Caco-2 (cell line): Measurements from ENCODE around the gene EML4. TPM values are rescaled to one million over a fixed set of nuclear protein-coding genes. Genes with fewer than 3 reads are reported as not detected.

Experiments used
- BruUV-seq: library from RNA; stranded (reverse); fragments of 400-500 nt; replicated peaks from 2 replicates; lab custom pipeline; 2021; lab: Mats Ljungman, UMichigan
- CTCF ChIA-PET: fragments of 300-600 bp; sonication (Branson Sonifier 250); formaldehyde crosslinking; loops from one replicate; lab custom pipeline; 2022; ENCODE audit warnings: antibody characterized with exemption; lab: Charles Lee
- POLR2A ChIA-PET: fragments of 300-600 bp; sonication (Branson Sonifier 250); formaldehyde crosslinking; loops from one replicate; lab custom pipeline; 2022; ENCODE audit warnings: antibody characterized with exemption; lab: Charles Lee
- DNase-seq, 2 experiments: peaks; one replicate each; pipeline versions ENCODE4 v3.0.0 to v3.0.0-alpha.2; 2020 to 2022
- H3K27me3 ChIP-seq: replicated peaks from 2 replicates; pipeline ENCODE4 v1.6.0; 2011; ENCODE audit warnings: low read length; ENCODE audit not compliant: control insufficient read depth, insufficient read depth
- H3K36me3 ChIP-seq: 2 replicates; pipeline ENCODE4 v1.5.1; 2011; ENCODE audit warnings: low read length; ENCODE audit not compliant: control insufficient read depth, insufficient read depth
- H3K4me1 ChIP-seq: fragments of 250-450 bp; sonication (Bioruptor Pico); 2 replicates; pipeline ENCODE4 v1.5.1; 2020; ENCODE audit warnings: mild to moderate bottlenecking
- H3K4me3 ChIP-seq: 2 replicates; pipeline ENCODE4 v1.5.1; 2011; ENCODE audit warnings: low read depth, mild to moderate bottlenecking, control low read depth, low read length
- H3K9me3 ChIP-seq: fragments of 250-450 bp; sonication (Bioruptor Pico); 2 replicates; pipeline ENCODE4 v1.5.1; 2020; ENCODE audit warnings: mild to moderate bottlenecking, moderate library complexity
- H3K27ac Mint-ChIP-seq: one replicate; pipeline ENCODE4 v1.8.0; 2022; ENCODE audit warnings: mixed read lengths; ENCODE audit not compliant: unreplicated experiment
- H3K27me3 Mint-ChIP-seq: one replicate; pipeline ENCODE4 v1.8.0; 2022; ENCODE audit warnings: mixed read lengths; ENCODE audit not compliant: insufficient read depth, unreplicated experiment
- H3K36me3 Mint-ChIP-seq: one replicate; pipeline ENCODE4 v1.8.0; 2022; ENCODE audit warnings: mild to moderate bottlenecking, mixed read lengths; ENCODE audit not compliant: insufficient read depth, unreplicated experiment
- H3K4me1 Mint-ChIP-seq: one replicate; pipeline ENCODE4 v1.8.0; 2022; ENCODE audit warnings: low read depth, mixed read lengths; ENCODE audit not compliant: unreplicated experiment
- H3K4me3 Mint-ChIP-seq: one replicate; pipeline ENCODE4 v1.8.0; 2022; ENCODE audit warnings: mild to moderate bottlenecking, moderate library complexity, mixed read lengths; ENCODE audit not compliant: unreplicated experiment
- H3K9me3 Mint-ChIP-seq: one replicate; pipeline ENCODE4 v1.8.0; 2022; ENCODE audit warnings: mixed read lengths; ENCODE audit not compliant: unreplicated experiment
- intact Hi-C: fragments of 100-400 bp; cut with micrococcal nuclease; formaldehyde crosslinking; loops from one replicate; pipeline ENCODE4 v1.10.0; 2022; ENCODE audit not compliant: unreplicated experiment
- total RNA-seq: library from RNA; stranded (reverse); gene quantifications from 2 replicates; pipeline ENCODE4 v1.2.3, GENCODE V29; 2022
- TF ChIP-seq, protein P1 (sequence below), 2 experiments: fragments of 200-600 bp in 1 of 2; IDR thresholded peaks; 1 replicate in 1 of 2; 2 replicates in 1 of 2; pipeline versions ENCODE4 v1.5.1 to v1.8.0; 2011 to 2022; ENCODE audit warnings: antibody characterized with exemption in 1 of 2, control low read depth in 1 of 2, inconsistent platforms in 1 of 2, low read depth in 1 of 2, low read length in 1 of 2, mild to moderate bottlenecking in 1 of 2, moderate library complexity in 1 of 2; ENCODE audit not compliant: insufficient read depth in 1 of 2, severe bottlenecking in 1 of 2, unreplicated experiment in 1 of 2

The EML4 gene
- total RNA-seq, 1 experiment from 2014 or later, result 125 TPM

DNA sequence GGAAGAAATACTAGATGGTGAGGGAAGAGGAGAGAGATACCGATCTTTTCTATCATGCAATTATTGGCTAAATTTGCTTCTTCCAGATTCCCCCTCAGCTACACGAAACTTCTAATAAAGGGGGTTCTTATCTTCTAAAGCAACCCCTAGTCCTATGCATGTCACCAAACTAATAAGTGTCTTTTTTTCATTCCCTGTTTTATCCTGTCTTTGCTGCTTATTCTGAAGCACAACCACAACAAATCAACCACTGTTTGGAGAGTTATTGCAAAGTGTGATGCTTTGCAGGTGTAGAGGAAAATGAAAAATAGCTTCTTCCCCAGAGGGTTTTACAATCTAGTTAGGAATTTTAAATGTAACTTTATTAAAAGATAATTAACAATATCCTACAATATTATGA is 60.8 kb downstream of the EML4 start:
- Mint-ChIP-seq H3K4me3 (no peak overlapping the region), H3K27me3 (no peaks in the 10 kb centered on the region), H3K36me3 (peaks cover 11% of the 10 kb centered on the region), H3K9me3 (no peaks in the 10 kb centered on the region), H3K4me1 (peaks cover 40% of the 10 kb centered on the region), H3K27ac (no peak overlapping the region)
- ChIA-PET POLR2A (no interaction called here), CTCF (no interaction called here)
- no TSS peak for BruUV-seq
- intact Hi-C loops, result no loop called here
- H3K27me3 ChIP-seq, result no peaks in the 10 kb centered on the region
- H3K36me3 ChIP-seq, result no peaks in the 10 kb centered on the region
- H3K4me3 ChIP-seq, result no peak overlapping the region
- H3K9me3 ChIP-seq, result no peaks in the 10 kb centered on the region
- peaks cover 21% of the 10 kb centered on the region for H3K4me1 ChIP-seq
- no peak for DNase-seq
- TF ChIP-seq, protein P1, sequence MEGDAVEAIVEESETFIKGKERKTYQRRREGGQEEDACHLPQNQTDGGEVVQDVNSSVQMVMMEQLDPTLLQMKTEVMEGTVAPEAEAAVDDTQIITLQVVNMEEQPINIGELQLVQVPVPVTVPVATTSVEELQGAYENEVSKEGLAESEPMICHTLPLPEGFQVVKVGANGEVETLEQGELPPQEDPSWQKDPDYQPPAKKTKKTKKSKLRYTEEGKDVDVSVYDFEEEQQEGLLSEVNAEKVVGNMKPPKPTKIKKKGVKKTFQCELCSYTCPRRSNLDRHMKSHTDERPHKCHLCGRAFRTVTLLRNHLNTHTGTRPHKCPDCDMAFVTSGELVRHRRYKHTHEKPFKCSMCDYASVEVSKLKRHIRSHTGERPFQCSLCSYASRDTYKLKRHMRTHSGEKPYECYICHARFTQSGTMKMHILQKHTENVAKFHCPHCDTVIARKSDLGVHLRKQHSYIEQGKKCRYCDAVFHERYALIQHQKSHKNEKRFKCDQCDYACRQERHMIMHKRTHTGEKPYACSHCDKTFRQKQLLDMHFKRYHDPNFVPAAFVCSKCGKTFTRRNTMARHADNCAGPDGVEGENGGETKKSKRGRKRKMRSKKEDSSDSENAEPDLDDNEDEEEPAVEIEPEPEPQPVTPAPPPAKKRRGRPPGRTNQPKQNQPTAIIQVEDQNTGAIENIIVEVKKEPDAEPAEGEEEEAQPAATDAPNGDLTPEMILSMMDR (IDR thresholded peaks at IDR 0.05; ENCODE audit: insufficient read depth in 1 of 2, low read depth in 1 of 2, low read length in 1 of 2, severe bottlenecking in 1 of 2, unreplicated experiment in 1 of 2), result no peak

DNA sequence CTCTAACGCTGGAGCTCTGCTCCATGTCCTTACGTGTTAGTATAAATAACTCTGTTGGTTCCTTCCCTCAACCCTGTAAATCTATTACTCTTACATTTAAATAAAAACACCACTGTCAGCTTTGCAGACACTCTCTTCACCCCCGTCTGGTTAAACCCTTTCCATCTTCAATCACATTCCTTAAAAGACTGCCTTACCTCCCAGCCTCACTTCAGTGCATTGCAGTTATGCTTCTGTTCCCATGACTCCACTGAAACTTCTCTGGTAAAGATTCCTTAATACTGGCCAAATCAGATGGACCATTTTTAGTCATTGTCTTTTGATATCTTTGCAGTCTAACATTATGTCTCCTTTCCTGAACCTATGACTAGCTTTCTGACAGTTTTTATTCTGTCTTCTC is 61.7 kb downstream of the EML4 start:
- no peak for DNase-seq
- POLR2A ChIA-PET, result interaction anchor here (0.7 kb wide), 1 partner anchor 133 kb away, joined by 3 read pairs; no protein-coding TSS in a partner anchor
- Histone ChIP-seq H3K4me1 (peaks cover 21% of the 10 kb centered on the region), H3K4me3 (no peak overlapping the region), H3K36me3 (no peaks in the 10 kb centered on the region), H3K27me3 (no peaks in the 10 kb centered on the region), H3K9me3 (no peaks in the 10 kb centered on the region)
- Mint-ChIP-seq H3K4me1 (peaks cover 39% of the 10 kb centered on the region), H3K9me3 (no peaks in the 10 kb centered on the region), H3K27ac (peak overlapping the region; percentile 46), H3K27me3 (no peaks in the 10 kb centered on the region), H3K4me3 (no peak overlapping the region), H3K36me3 (peaks cover 11% of the 10 kb centered on the region)
- CTCF ChIA-PET, result no interaction called here
- no TSS peak for BruUV-seq
- intact Hi-C loops, result no loop called here
- TF ChIP-seq, protein P1 (IDR thresholded peaks at IDR 0.05; ENCODE audit: insufficient read depth in 1 of 2, low read depth in 1 of 2, low read length in 1 of 2, severe bottlenecking in 1 of 2, unreplicated experiment in 1 of 2), result no peak

DNA sequence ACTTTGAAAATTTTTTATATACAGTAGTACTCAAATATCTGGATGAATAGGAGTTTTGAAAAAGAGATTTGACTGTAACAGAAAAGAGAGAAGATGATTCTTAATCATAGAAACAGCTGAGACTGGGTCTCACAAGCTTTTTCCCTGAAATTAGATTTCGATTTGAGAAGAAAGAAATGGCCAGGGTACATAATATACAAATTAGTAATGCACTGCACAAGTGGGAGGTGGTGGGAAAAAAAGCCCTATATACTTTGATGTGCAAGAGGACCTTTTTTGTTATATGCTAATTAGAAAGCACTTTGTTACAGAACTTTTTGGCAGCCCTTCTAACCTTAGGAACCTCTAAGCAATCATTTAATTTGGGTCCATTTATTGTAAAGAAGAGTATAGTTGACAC is 62.9 kb downstream of the EML4 start:
- DNase-seq, result no peak
- Histone ChIP-seq H3K36me3 (no peaks in the 10 kb centered on the region), H3K4me1 (peaks cover 21% of the 10 kb centered on the region), H3K9me3 (no peaks in the 10 kb centered on the region), H3K4me3 (no peak overlapping the region), H3K27me3 (no peaks in the 10 kb centered on the region)
- no peaks in the 10 kb centered on the region for H3K27me3 Mint-ChIP-seq
- TF ChIP-seq, protein P1 (IDR thresholded peaks at IDR 0.05; ENCODE audit: insufficient read depth in 1 of 2, low read depth in 1 of 2, low read length in 1 of 2, severe bottlenecking in 1 of 2, unreplicated experiment in 1 of 2), result no peak
- H3K4me3 Mint-ChIP-seq, result no peak overlapping the region
- BruUV-seq, result no TSS peak
- intact Hi-C loops, result no loop called here
- ChIA-PET CTCF (no interaction called here), POLR2A (no interaction called here)
- no peaks in the 10 kb centered on the region for H3K9me3 Mint-ChIP-seq
- no peak overlapping the region for H3K27ac Mint-ChIP-seq
- H3K36me3 Mint-ChIP-seq, result peaks cover 11% of the 10 kb centered on the region
- peaks cover 38% of the 10 kb centered on the region for H3K4me1 Mint-ChIP-seq
